HG02943 (cell line): ENCODE data around the gene RBM17.
A peak's percentile ranks its signal among the peaks of the same experiment; 100 is the strongest.
"Not testable (repeated sequence)": the region's sequence is repeated elsewhere in the genome, so short reads cannot be mapped to it uniquely, and the experiment has no call there.

Experiments
- ATAC-seq: cut with Tn5 transposase; IDR thresholded peaks from one replicate; pipeline ENCODE4 v1.9.1; 2021; ENCODE audit warnings: mild to moderate bottlenecking, low read depth, moderate library complexity; ENCODE audit not compliant: unreplicated experiment

The RBM17 gene

DNA sequence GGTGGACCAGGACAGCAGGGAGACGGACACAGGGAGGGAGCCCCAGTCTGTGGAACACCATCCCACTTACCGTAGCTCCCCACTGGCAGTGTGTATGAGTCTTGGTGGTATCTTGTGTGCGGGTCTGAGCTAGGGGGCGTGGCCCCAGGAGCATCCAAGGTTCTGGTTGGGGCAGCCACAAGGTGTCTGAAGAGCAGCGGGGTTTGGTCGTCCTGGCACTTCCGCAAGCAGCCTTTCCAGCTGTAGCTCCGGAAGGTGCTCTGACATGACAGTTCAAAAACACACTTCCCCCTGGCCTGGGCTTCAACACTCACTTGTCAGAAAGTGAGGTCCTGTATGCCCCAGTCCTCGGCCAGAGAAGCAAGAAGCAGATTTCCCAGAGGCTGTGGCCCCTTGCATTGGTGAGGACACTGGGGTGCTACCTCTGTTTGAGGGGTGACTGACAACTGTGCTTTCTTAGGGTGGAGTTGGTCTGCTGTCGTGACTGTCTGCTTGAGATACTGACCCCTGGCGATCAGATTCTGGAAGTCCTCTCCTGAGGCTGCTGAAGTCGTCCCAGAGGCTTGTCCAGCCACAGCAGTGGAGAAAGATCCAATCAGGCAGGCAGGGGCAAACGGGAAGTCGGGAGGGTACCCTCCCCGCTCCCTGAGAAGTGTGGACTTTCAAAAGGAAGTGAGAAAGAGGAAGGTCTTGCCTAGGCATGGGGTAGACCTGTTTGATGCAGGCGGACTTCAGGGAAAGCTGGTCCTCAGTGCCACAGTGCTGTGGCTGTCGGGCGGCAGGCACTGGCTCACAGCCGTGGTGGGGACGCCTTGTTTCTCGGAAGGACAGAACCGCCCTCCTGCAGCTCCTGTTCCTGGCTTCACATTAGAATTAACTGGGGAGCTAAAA lies 62.5 kb downstream of the RBM17 start:
- ATAC-seq = peak; percentile 65

DNA sequence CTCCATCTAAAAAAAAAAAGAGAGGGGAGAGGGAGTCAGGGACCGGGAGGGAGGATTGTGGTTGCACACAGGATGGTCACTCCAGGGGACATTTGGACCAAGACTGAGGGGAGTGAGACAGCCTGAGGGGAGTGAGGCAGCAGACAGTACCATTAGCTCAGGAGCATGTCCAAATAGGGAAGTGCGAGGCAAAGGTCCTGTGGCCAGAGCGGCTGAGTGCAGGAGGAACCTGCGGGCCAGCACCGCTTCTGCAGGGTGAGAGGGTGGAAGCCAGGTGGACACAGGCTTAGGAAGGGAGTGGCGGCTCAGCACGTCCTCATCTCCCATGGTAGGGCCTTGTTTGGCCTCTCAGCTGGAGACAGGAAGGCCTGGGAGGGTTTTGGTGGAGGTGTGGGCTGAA lies 65.0 kb downstream of the RBM17 start:
- no peak for ATAC-seq

DNA sequence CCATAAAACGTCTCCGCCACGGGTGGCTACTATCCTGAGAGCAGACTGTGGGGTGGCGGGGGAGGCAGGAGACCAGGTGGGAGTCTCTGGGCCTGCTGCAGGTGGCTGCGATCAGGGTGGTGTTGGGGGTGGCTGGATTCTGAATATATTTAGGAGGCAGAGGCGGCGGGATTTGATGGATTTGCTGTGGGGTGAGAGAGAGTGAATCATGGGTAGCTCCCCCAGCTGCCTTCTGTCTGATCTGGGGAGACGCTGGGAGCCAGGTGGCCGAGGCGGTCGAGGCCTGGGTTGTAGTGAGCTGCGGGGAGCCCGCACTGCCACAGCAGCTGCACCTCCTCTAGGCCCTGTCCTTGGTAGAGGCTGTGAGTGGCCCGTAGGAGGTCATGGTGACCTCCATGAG lies 65.7 kb downstream of the RBM17 start:
- ATAC-seq = no peak

DNA sequence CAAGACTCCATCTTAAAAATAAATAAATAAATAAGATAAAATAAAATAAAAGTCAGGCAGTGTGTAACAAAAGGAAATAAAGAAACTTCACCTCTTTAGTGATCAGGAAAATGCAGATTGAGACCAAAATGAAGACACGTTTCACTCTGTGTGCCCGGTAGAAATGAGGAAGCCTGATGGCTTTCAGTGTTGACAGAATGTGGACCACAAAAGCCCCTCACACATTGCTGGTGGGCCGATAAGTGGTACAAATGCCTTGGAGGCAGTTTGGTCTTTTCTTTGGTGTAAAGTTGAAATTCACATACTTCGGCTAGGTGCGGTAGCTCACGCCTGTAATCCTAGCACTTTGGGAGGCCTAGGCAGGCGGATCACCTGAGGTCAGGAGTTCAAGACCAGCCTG lies 69.4 kb downstream of the RBM17 start:
- ATAC-seq = no peak

DNA sequence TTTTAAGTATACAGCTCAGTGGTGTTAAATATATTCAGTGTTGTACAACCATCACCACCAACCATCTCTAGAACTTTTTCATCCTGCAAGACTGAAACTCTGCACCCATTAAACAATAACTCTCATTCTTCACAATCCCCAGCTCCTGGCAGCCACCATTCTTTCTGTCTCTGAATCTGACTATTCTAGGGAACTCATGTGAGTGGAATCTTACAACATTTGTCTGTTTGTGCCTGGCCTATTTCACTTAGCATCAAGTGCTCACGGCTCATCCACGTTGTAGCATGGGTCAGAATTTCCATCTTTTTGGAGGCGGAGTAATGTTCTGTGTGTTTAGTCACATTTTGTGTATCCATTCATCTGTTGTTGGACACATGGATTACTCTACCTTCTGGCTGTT lies 73.1 kb downstream of the RBM17 start:
- no peak for ATAC-seq

DNA sequence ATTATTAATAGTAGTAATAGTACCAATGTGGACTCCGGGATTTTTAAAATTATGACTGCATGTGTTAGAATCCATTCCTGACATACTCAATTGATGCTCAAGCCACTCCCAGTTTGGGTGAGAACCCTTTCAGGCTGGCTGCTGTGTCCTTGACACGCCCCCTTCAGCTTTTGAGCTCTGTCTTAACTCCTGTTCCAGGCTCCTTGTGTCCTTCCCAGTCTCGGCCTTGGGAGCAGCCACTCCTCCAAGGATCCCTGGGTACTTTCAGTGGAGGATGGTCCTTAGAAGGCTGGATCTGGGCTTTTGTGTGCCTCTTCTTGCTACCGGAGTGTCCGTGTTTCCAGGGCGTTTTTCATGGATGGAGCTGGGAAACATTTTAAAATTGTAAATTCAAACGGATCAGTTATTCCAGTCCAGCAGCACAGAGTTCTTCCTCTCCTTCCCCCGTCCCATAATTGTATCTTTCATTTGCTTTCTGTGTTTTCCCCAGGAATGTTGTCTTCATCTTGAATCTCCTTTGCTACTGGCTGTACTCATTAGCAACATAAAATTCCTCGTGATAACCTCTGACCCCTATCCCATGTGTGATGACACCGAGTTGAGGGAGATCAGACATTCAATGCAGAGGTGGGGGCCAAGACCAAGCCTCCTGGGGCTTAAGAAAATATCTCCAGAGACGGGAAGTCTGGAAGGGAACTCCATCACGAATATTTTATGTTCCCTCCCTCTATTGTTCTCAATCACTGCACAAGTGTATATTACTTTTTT lies 73.9 kb downstream of the RBM17 start:
- no peak for ATAC-seq

DNA sequence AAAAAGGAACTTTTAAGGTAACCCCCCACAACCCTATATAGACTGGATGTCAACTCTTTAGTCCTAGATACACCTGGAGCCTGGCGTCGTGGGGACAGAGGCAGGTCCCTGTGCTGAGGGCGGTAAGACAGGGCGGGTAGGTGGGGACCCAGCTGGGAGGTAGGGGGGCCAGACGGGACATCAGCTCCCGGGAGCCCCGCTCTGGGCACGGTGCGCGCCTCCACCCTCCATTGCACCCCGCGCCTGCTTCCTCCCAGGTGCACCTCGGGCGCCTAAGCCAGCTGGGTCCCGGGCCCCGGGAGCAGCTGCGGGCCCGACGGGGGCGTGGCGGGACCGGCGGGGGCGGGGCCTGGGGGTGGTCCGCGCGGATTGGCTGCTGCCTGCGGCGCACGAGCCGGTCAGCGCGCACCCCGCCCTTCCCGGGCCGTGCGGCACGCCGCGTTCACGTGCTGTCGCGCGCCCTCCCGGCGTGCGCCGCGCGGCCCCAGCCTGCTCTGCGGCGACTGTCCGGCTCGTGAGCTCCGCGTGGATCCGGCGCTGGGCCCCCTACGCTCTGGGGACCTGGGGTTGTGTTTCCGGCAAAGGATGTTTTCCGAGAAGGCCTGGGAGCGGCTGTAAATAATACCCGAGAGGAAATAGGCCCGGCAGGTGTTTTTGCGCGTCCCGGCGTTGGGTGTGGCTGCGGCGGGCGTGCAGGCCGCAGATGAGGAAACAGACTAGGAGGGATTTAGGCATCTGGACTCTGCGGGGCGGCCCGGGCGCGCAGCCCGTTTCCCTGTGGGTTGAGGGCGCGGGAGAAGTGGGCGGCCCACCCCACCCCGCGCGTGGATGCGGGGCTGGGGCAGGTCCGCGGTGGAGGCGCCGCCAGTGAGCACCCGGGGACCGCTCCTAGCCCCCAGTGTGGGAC lies 74.8 kb downstream of the RBM17 start:
- peak; percentile 86 for ATAC-seq

DNA sequence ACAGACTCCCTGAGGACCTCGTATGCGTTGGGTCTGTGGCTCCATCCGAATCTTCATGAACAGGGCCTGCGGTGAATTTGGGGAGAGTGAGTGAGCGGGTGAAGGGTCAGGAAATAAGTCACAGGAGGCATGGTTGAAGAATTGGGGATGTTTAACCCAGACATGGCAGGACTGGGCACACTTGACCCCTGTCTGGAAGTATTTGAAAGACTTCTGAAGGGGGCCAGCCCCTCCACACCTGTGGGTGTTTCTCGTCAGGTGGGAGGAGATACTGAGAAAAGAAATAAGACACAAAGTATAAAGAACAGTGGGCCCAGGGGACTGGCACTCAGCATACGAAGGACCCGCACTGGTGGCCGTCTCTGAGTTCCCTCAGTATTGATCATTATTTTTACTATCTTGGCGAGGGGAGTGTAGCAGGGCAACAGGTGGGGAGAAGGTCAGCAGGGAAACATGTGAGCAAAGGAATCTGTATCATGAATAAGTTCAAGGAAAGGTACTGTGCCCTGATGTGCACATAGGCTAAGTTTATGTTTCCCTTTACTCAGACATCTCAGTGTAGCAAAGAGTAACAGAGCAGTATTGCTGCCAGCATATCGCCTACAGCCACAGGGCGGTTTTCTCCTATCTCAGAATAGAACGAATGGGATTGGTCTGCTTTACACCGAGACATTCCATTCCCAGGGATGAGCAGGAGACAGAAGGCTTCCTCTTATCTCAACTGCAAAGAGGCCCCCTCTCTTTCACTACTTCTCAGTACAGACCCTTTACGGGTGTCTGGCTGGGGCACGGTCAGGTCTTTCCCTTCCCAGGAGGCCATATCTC lies 75.6 kb downstream of the RBM17 start:
- no peak for ATAC-seq

DNA sequence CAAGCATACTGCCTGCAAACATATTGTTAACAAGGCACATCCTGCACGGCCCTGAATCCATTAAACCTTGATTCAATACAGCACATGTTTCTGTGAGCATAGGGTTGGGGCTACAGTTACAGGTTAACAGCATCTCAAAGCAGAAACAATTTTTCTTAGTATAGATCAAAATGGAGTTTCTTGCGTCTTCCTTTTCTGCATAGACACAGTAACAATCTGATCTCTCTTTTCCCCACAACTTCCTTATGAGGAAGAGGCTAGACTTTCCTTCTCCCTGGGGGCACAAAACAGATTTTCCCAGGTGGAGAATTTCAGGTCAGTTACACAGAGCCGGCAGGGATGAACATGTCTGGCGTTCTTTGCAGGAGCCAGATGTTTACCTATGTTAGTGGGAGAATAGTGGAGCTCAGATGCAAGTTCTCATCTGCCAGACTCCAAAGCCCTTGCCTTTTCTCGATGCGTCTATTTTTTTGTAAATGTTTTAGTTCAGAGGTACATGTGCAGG lies 76.4 kb downstream of the RBM17 start:
- ATAC-seq = no peak

DNA sequence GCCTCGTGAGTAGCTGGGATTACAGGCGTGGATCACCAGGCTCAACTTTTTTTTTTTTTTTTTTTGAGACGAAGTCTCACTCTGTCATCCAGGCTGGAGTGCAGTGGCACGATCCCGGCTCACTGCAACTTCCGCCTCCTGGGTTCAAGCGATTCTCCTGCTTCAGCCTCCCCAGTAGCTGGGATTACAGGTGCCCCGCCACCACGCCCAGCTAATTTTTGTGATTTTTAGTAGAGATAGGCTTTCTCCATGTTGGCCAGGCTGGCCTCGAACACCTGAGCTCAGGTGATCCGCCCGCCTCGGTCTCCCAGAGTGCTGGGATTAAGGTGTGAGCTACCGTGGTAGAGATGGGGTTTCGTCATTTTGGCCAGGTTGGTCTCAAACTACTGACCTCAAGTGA lies 77.1 kb downstream of the RBM17 start:
- not testable (repeated sequence) for ATAC-seq
